Right atrium auricular region (tissue), 2 donors: ENCODE data around the gene GIGYF2. TPM values are rescaled to one million over a fixed set of nuclear protein-coding genes. Genes with fewer than 3 reads are reported as not detected.

Experiments used
- DNase-seq: peaks from one replicate; pipeline ENCODE4 v3.0.0-alpha.2; 2019; ENCODE audit warnings: low spot score
- H3K27ac ChIP-seq, 2 donors: fragments of 200-600 bp; sonication (generic); 1 replicate in 1 of 2; 2 replicates in 1 of 2; pipeline ENCODE4 v1.5.1; 2016 to 2019
- H3K27me3 ChIP-seq, 2 donors: fragments of 200-600 bp; sonication (generic); one replicate each; pipeline versions ENCODE4 v1.5.1 to v1.6.0; 2017 to 2019
- H3K36me3 ChIP-seq: fragments of 200-600 bp; sonication (generic); one replicate; pipeline ENCODE4 v1.5.1; 2016
- H3K4me1 ChIP-seq, 2 donors: fragments of 200-600 bp; sonication (generic); one replicate each; pipeline versions ENCODE4 v1.5.1 to v1.6.0; 2017 to 2019
- H3K4me3 ChIP-seq, 2 donors: fragments of 200-600 bp; sonication (generic); 1 replicate in 1 of 2; 2 replicates in 1 of 2; pipeline ENCODE4 v1.5.1; 2017 to 2019; ENCODE audit warnings: mild to moderate bottlenecking in 1 of 2, moderate library complexity in 1 of 2
- H3K9me3 ChIP-seq, 2 donors: fragments of 200-600 bp; sonication (generic); one replicate each; pipeline ENCODE4 v1.5.1; 2019
- CTCF ChIP-seq, 2 donors: fragments of 200-600 bp; sonication (generic); IDR thresholded peaks; one replicate each; pipeline ENCODE4 v1.5.1; 2019; ENCODE audit warnings: antibody characterized with exemption in 2 of 2
- total RNA-seq, 2 donors: library from RNA; depleted of rRNA; stranded (reverse); fragments of >200 nt; gene quantifications; one replicate each; pipeline ENCODE4 v1.1.0, GENCODE V29; 2016

The GIGYF2 gene
- total RNA-seq, 2 donors from 2014 or later, result 48.4 to 57.1 TPM

GRCh38 chr2:232869138-232870017, 172.2 kb downstream of the GIGYF2 start:
- DNase-seq, result no peak

DNA sequence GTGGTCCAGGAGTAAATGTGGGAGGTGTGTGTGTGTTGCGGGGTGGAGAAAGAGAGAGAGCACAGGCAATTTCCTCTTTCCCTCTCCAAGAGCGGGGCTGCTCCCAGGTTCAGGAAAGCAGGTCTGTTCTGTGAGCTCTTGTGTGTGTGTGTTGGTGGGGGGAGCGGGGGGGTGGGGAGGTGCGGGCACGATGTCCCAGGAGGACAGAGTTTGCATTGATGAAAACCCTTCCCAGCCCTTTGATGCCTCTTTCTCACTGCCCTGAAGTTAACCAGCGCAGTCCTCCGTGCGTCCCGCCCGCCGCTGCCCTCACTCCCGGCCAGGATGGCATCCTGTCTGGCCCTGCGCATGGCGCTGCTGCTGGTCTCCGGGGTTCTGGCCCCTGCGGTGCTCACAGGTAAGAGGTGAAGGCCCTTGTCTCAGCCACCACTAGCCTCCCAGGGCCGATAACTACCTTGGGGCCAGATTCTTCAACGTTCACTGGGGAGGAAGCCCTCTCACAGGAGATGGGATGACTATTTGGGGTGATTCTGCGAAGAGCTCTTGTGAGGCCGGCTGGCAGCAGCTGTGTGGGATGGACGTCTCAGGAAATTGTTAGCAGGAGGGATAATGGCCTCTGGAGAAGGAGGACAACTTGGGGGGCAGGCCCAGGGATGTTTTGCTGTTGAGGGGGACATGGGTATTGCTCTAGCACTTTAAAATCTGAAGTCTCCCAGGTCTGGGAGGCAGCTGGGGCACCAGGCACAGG, 173.1 kb downstream of the GIGYF2 start, which contains the start of gene SNORC:
Gene SNORC (plus strand): TSS at position 247 of the 748 bp plus-strand sequence. CDS start 78 bp downstream, at position 325.
- Histone ChIP-seq H3K4me1 (no peaks in the 10 kb centered on the region), H3K27me3 (no peaks in the 10 kb centered on the region), H3K27ac (no peak within 1 kb of the TSS), H3K4me3 (no peak within 1 kb of the TSS), H3K9me3 (no peaks in the 10 kb centered on the region), H3K36me3 (no peaks in the 10 kb centered on the region)
- DNase-seq, result no peak
- TF ChIP-seq CTCF (IDR thresholded peaks at IDR 0.05), result no peak

More at GRCh38 chr2:232869138-232870017, 172.2 kb downstream of the GIGYF2 start:
- Histone ChIP-seq H3K27me3 (no peaks in the 10 kb centered on the region), H3K9me3 (no peaks in the 10 kb centered on the region), H3K4me1 (no peaks in the 10 kb centered on the region), H3K4me3 (no peak overlapping the region), H3K36me3 (no peaks in the 10 kb centered on the region), H3K27ac (no peak overlapping the region)
- TF ChIP-seq CTCF (IDR thresholded peaks at IDR 0.05), result no peak

GRCh38 chr2:232870766-232871371, 173.7 kb downstream of the GIGYF2 start:
- H3K4me3 ChIP-seq, result no peak overlapping the region
- no peak for DNase-seq
- no peak for TF ChIP-seq CTCF (IDR thresholded peaks at IDR 0.05)
- peaks cover 0 to 4% of the 10 kb centered on the region in 2 donors for H3K27me3 ChIP-seq
- H3K4me1 ChIP-seq, result peaks cover 0 to 4% of the 10 kb centered on the region in 2 donors
- H3K27ac ChIP-seq, result no peak overlapping the region
- no peaks in the 10 kb centered on the region for H3K9me3 ChIP-seq
- H3K36me3 ChIP-seq, result no peaks in the 10 kb centered on the region

DNA sequence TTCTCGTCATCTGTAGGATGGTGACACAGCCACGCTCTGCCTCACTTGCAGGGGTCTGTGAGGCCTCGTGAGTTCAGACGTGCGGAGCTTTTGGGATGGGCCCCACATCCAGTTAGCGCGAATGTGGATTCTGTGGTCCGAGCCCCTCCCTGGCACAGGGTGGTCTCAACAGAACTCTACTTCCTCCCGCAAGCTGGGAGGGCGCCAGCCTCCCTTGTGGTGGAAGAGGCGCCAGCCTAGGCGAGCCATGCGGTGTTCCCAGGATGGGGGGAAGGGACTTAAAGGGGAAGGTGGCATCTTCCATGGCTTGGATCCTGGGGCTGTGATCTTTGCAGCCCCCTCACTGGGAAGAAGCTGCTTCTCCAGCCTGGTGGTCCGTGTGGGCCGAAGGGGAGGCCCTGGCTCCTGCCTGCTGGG, 174.3 kb downstream of the GIGYF2 start:
- no peak for DNase-seq
- Histone ChIP-seq H3K36me3 (no peaks in the 10 kb centered on the region), H3K4me3 (no peak overlapping the region), H3K27ac (no peak overlapping the region), H3K27me3 (peaks cover 0 to 6% of the 10 kb centered on the region in 2 donors), H3K9me3 (no peaks in the 10 kb centered on the region), H3K4me1 (peaks cover 0 to 9% of the 10 kb centered on the region in 2 donors)
- TF ChIP-seq CTCF (IDR thresholded peaks at IDR 0.05), result no peak

DNA sequence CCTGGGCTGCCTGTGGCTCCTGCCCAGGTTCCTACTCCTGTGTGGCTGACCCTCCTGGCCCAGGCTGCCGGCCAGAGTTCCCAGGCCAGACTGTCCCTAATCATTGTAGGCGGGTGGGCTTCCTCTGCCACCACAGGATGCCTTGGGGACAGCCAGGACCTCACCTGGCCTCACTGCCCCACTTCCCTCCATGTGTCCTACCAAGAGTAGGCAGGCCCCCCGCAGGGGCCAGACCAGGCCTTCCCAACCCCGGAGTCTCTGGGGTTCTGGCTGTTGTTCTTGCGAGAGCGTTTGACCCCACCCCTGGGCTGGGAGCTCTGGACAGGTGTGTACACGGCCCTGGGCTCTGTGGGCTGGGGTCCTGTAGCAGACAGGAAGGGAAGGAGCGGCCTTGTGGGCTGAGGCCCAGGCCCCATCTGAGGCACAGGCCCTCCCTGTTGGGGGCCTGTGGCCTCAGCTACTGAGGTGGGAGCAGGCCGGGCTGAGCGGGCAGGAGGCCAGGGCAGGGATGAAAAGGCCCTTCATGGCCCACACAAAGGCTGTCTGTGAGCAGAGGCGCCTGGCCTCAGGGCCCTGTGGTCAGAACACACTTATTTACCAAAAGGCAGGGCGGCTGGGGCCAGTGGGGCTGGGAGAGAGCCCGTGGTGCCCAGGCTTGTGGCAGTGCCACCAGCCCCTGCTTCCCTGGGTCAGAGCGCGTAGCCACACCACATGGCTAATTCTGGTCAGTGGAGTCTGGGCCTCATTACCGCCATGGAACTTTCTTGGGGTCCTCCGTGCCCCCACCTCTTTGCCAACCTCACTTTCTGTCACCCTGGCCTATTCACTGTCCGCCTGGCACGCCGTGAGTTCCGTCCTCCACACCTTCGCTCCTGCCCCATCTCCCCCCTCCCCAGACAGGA, 175.0 kb downstream of the GIGYF2 start:
- DNase-seq, result no peak
- Histone ChIP-seq H3K36me3 (no peaks in the 10 kb centered on the region), H3K4me1 (peaks cover 0 to 15% of the 10 kb centered on the region in 2 donors), H3K27me3 (peaks cover 0 to 6% of the 10 kb centered on the region in 2 donors), H3K9me3 (no peaks in the 10 kb centered on the region), H3K27ac (no peak overlapping the region), H3K4me3 (no peak overlapping the region)
- TF ChIP-seq CTCF (IDR thresholded peaks at IDR 0.05), result no peak
